PFSK-1 (cell line): Measurements from ENCODE around the gene ASB8.

Experiments
- FOXP2 ChIP-seq: optimal IDR thresholded peaks from 2 replicates; pipeline ENCODE3; 2011; ENCODE audit warnings: borderline replicate concordance, control low read depth, inconsistent platforms; ENCODE audit not compliant: insufficient read depth; ENCODE audit errors: extremely low read length, extremely low read depth
- POLR2AphosphoS5 ChIP-seq: IDR thresholded peaks from 2 replicates; pipeline ENCODE4 v1.6.1; 2012; ENCODE audit warnings: low read depth, mild to moderate bottlenecking, control low read depth, low read length, moderate library complexity
- SIN3A ChIP-seq: IDR thresholded peaks from 2 replicates; pipeline ENCODE4 v1.6.1; 2012; ENCODE audit warnings: mild to moderate bottlenecking, low read length, moderate library complexity, borderline replicate concordance; ENCODE audit not compliant: insufficient read depth
- TAF1 ChIP-seq: IDR thresholded peaks from 2 replicates; pipeline ENCODE4 v1.6.1; 2012; ENCODE audit warnings: low read length, control low read depth, borderline replicate concordance; ENCODE audit not compliant: insufficient read depth
- TF ChIP-seq, protein P1 (sequence below), 2 experiments: IDR thresholded peaks; 2 replicates each; pipeline versions ENCODE4 v1.6.1 to v1.8.0; 2011 to 2012; ENCODE audit warnings: low read depth in 2 of 2, low read length in 2 of 2, control low read depth in 1 of 2, inconsistent platforms in 1 of 2, mild to moderate bottlenecking in 1 of 2, moderate library complexity in 1 of 2; ENCODE audit not compliant: insufficient read depth in 1 of 2

Gene ASB8

DNA sequence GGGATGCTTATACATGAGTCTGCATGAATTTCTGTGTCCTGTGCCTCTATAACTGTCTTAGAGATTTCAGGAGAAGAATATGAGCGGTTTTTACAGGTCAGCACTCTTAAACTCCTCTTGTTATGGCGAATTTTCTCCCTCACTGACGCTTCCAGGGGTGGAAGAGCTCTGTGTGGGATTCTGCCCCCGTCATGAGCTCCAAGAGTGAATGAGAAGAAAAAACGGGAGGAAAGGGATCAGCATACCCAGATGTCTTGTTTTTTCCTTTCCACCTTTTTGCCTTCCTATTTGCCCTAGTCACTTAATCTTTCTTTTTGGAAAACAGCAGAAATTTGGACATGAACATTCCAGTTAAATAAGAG lies 37.5 kb downstream of the ASB8 start:
- TF ChIP-seq, protein P1, sequence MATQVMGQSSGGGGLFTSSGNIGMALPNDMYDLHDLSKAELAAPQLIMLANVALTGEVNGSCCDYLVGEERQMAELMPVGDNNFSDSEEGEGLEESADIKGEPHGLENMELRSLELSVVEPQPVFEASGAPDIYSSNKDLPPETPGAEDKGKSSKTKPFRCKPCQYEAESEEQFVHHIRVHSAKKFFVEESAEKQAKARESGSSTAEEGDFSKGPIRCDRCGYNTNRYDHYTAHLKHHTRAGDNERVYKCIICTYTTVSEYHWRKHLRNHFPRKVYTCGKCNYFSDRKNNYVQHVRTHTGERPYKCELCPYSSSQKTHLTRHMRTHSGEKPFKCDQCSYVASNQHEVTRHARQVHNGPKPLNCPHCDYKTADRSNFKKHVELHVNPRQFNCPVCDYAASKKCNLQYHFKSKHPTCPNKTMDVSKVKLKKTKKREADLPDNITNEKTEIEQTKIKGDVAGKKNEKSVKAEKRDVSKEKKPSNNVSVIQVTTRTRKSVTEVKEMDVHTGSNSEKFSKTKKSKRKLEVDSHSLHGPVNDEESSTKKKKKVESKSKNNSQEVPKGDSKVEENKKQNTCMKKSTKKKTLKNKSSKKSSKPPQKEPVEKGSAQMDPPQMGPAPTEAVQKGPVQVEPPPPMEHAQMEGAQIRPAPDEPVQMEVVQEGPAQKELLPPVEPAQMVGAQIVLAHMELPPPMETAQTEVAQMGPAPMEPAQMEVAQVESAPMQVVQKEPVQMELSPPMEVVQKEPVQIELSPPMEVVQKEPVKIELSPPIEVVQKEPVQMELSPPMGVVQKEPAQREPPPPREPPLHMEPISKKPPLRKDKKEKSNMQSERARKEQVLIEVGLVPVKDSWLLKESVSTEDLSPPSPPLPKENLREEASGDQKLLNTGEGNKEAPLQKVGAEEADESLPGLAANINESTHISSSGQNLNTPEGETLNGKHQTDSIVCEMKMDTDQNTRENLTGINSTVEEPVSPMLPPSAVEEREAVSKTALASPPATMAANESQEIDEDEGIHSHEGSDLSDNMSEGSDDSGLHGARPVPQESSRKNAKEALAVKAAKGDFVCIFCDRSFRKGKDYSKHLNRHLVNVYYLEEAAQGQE (IDR thresholded peaks at IDR 0.05; ENCODE audit: insufficient read depth in 1 of 2, low read depth in 2 of 2, low read length in 2 of 2): no peak
- TF ChIP-seq FOXP2 (no peak), SIN3A (no peak)

DNA sequence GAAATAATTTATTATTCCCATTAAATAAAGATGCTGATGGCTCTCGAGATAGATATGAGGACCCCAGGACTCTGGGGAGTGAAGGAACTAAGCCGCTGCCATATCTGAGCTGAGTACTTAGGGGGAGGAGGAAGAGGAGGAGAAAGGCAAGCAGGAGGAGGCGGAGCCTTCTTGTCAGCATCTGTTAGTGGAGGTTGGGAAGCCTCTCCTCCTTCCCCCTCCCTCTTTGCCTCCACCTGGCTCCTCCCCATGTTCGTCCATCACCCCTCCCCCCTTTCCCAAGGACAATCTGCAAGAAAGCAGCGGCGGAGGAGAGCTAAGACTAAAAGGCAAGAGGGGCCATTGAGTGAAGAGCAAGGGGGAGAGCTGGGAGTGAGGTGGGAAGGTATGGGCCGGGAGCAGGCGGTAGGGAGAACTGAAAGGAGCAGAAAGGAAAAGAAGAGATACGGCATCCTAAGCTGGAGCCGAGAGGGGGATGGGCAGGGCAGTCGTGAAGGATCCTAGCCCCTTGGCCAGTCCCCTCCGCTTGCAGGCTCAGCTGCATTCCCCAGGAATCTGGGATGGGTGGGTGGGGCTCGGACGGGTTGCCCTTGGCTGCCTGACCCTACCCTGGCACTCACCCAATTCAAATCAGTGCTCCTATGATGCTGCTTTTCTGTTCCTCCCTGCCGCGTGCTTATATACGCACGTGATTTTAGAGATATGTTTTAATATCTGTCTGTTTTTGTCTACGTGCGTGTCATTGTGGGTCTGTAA lies 38.1 kb downstream of the ASB8 start, which contains the start of gene PFKM:
Gene PFKM, plus strand, starts transcription at position 287 of the 756 bp plus-strand sequence. CDS start 3,411 bp downstream, outside the sequence.
- TF ChIP-seq SIN3A (no peak), TAF1 (peak; percentile 76; the same call in 1 of the 2 replicates), FOXP2 (peak; percentile 57), POLR2AphosphoS5 (peak; percentile 95)
- TF ChIP-seq, protein P1 (IDR thresholded peaks at IDR 0.05; ENCODE audit: insufficient read depth in 1 of 2, low read depth in 2 of 2, low read length in 2 of 2): no peak

DNA sequence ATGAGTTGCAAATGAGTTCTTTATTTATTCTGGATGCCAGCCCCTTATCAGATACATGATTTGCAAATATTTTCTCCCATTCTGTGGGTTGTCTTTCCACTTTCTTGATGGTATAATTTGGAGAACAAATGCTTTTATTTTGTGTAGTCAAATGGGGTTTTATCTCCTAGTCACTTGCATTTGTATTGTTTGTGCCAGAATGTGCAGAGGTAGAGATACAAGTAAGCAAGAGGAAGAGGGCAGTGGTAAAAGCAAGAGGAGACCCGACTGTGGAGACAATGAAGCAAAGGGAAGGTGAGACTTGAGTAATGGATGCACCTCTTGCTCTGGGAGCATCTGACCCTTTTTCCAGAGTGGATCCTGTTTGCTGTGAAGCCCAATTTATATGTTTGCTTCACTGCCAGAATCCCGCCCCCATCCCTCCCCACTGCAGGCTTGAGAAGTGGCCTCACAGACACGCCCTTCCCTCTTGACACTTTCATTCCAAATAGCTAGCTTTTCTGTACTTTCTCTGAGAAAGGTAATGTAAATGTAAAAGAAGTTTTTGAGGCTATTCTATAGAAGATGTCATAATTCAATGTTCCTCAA lies 38.9 kb downstream of the ASB8 start:
- TF ChIP-seq, protein P1 (IDR thresholded peaks at IDR 0.05; ENCODE audit: insufficient read depth in 1 of 2, low read depth in 2 of 2, low read length in 2 of 2): no peak
- TF ChIP-seq SIN3A: no peak

DNA sequence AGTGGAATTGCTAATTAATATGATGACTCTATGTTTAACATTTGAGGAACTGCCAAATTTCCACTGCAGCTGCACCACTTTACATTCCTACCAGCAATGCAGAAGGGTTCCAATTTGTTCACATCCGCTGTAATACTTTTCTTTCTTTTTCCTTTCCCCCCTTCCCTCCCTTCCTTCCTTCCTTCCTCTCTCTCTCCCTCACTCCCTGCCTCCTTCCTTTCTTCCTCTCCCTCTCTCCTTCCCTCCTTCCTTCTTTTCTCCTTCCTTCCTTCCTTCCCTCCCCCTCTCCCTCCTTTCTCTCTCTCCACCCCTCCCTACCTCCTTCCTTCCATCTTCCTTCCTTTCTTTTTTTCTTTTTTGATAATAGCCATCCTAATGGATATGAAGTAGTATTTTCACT lies 41.4 kb downstream of the ASB8 start:
- TF ChIP-seq SIN3A: no peak
- TF ChIP-seq, protein P1 (IDR thresholded peaks at IDR 0.05; ENCODE audit: insufficient read depth in 1 of 2, low read depth in 2 of 2, low read length in 2 of 2): no peak
- no peak for TF ChIP-seq FOXP2
- TF ChIP-seq TAF1: no peak
- TF ChIP-seq POLR2AphosphoS5: no peak
